A673 (cell line): ENCODE data around the gene CEP68. TPM values are rescaled to one million over a fixed set of nuclear protein-coding genes. Genes with fewer than 3 reads are reported as not detected.
"Not testable (repeated sequence)": the region's sequence is repeated elsewhere in the genome, so short reads cannot be mapped to it uniquely, and the experiment has no call there.

Experiments used
- BruUV-seq: library from RNA; stranded (reverse); fragments of 400-500 nt; replicated peaks from 2 replicates; lab custom pipeline; 2021; lab: Mats Ljungman, UMichigan
- CTCF ChIA-PET: fragments of 300-600 bp; sonication (Branson Sonifier 250); formaldehyde crosslinking; loops from one replicate; lab custom pipeline; 2022; ENCODE audit warnings: antibody characterized with exemption; lab: Charles Lee
- POLR2A ChIA-PET: fragments of 300-600 bp; sonication (Branson Sonifier 250); formaldehyde crosslinking; loops from one replicate; lab custom pipeline; 2022; ENCODE audit warnings: antibody characterized with exemption; ENCODE audit not compliant: low non-redundant PET; lab: Charles Lee
- DNase-seq: peaks from one replicate; pipeline ENCODE4 v3.0.0-alpha.2; 2015; ENCODE audit warnings: low spot score
- H3K27ac ChIP-seq: fragments of 200-600 bp; sonication (generic); 2 replicates; pipeline ENCODE4 v1.5.1; 2016; ENCODE audit warnings: mixed run types, low read depth, mild to moderate bottlenecking, mixed read lengths, antibody characterized with exemption, low read length; ENCODE audit not compliant: poor library complexity, severe bottlenecking
- H3K27me3 ChIP-seq: fragments of 200-600 bp; sonication (generic); replicated peaks from 2 replicates; pipeline ENCODE4 v1.6.1; 2017; ENCODE audit warnings: mixed run types, low read depth, mild to moderate bottlenecking, mixed read lengths, antibody characterized with exemption, low read length; ENCODE audit not compliant: insufficient read depth, poor library complexity
- H3K36me3 ChIP-seq: fragments of 200-600 bp; sonication (generic); 2 replicates; pipeline ENCODE4 v1.6.1; 2016; ENCODE audit warnings: mixed run types, mild to moderate bottlenecking, mixed read lengths, antibody characterized with exemption, low read length; ENCODE audit not compliant: insufficient read depth, poor library complexity, severe bottlenecking
- H3K4me1 ChIP-seq: fragments of 200-600 bp; sonication (generic); 2 replicates; pipeline ENCODE4 v1.6.1; 2017; ENCODE audit warnings: mixed run types, mild to moderate bottlenecking, mixed read lengths, antibody characterized with exemption, low read length; ENCODE audit not compliant: insufficient read depth, poor library complexity, severe bottlenecking
- H3K4me3 ChIP-seq: fragments of 200-600 bp; sonication (generic); 2 replicates; pipeline ENCODE4 v1.5.1; 2016; ENCODE audit warnings: low read depth, mixed run types, mild to moderate bottlenecking, mixed read lengths, low read length; ENCODE audit not compliant: poor library complexity, severe bottlenecking
- H3K9me3 ChIP-seq: fragments of 200-600 bp; sonication (generic); 2 replicates; pipeline ENCODE4 v1.6.1; 2016; ENCODE audit warnings: mixed run types, low read depth, mild to moderate bottlenecking, mixed read lengths, antibody characterized with exemption, low read length; ENCODE audit not compliant: poor library complexity, severe bottlenecking
- EZH2 ChIP-seq: fragments of 200-600 bp; sonication (generic); IDR thresholded peaks from 2 replicates; pipeline ENCODE4 v1.6.1; 2017; ENCODE audit warnings: borderline replicate concordance, low read depth, mild to moderate bottlenecking, mixed read lengths, antibody characterized with exemption, low read length; ENCODE audit not compliant: poor library complexity, severe bottlenecking
- intact Hi-C: fragments of 100-400 bp; cut with micrococcal nuclease; formaldehyde crosslinking; loops from one replicate; pipeline ENCODE4 v1.10.0; 2022; ENCODE audit not compliant: unreplicated experiment
- total RNA-seq: library from RNA; stranded (reverse); gene quantifications from 2 replicates; pipeline ENCODE4 v1.2.3, GENCODE V29; 2021
- TF ChIP-seq, protein P1 (sequence below): fragments of 300-800, 200-600 bp; sonication (generic); conservative IDR thresholded peaks from 2 replicates; pipeline ENCODE4 v1.5.1; 2017; ENCODE audit warnings: low read depth, mild to moderate bottlenecking, antibody characterized with exemption, low read length, moderate library complexity, mixed read lengths

CEP68 gene
- total RNA-seq, 1 experiment from 2014 or later, result 10.1 TPM

DNA sequence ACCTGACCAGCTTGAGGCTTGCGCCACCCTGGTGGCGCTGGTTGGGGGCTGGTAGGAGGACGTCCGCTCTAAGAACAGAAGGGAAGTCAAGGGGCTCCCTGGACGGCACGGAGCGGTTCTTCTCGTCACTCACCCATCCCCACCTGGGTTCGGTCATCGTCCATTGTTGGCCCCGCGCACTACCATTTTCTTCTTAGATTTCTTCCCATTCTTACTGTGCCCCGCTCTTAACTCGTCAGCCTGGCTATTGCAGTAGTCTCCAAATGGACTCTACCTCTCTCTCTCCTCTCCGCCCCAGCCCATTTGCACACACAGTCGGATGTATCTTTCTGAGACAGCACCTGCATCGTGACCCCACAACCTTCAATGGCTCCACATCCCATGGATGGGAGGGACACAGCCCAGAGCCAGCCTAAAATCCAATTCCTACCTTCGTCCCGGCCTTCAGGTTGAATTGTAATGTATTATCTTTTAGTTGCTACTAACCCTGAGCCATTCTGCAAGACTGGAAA, 74.5 kb downstream of the CEP68 start:
- H3K27ac ChIP-seq, result peak overlapping the region; percentile 98
- TF ChIP-seq EZH2, result no peak
- TF ChIP-seq, protein P1, sequence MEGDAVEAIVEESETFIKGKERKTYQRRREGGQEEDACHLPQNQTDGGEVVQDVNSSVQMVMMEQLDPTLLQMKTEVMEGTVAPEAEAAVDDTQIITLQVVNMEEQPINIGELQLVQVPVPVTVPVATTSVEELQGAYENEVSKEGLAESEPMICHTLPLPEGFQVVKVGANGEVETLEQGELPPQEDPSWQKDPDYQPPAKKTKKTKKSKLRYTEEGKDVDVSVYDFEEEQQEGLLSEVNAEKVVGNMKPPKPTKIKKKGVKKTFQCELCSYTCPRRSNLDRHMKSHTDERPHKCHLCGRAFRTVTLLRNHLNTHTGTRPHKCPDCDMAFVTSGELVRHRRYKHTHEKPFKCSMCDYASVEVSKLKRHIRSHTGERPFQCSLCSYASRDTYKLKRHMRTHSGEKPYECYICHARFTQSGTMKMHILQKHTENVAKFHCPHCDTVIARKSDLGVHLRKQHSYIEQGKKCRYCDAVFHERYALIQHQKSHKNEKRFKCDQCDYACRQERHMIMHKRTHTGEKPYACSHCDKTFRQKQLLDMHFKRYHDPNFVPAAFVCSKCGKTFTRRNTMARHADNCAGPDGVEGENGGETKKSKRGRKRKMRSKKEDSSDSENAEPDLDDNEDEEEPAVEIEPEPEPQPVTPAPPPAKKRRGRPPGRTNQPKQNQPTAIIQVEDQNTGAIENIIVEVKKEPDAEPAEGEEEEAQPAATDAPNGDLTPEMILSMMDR, result no peak
- no peak for DNase-seq
- no peaks in the 10 kb centered on the region for H3K36me3 ChIP-seq
- H3K27me3 ChIP-seq, result no peaks in the 10 kb centered on the region
- ChIA-PET POLR2A (interaction anchor here (0.5 to 1.2 kb wide), 4 partner anchors 10 to 496 kb away, joined by 4 to 21 read pairs (median 6); no protein-coding TSS in a partner anchor), CTCF (interaction anchor here (0.6 to 1.2 kb wide), 7 partner anchors 12 to 572 kb away, joined by 3 to 14 read pairs (median 5); partner anchors contain the start of gene ACTR2)
- intact Hi-C loops, result no loop called here
- no TSS peak for BruUV-seq
- H3K4me1 ChIP-seq, result peaks cover 22% of the 10 kb centered on the region
- H3K9me3 ChIP-seq, result no peaks in the 10 kb centered on the region
- peak overlapping the region; percentile 100 for H3K4me3 ChIP-seq

DNA sequence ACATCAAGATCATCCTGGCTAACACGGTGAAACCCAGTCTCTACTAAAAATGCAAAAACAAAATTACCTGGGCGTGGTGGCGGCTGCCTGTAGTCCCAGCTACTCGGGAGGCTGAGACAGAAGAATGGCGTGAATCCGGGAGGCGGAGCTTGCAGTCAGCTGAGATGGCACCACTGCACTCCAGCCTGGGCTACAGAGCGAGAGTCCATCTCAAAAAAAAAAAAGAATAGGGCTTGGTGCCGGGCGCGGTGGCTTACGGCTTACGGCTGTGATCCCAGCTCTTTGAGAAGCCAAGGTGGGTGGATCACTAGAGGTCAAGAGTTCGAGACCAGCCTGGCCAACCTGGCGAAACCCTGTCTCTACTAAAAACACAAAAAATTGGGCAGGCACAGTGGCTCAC, 76.7 kb downstream of the CEP68 start:
- POLR2A ChIA-PET, H3K4me3 ChIP-seq, CTCF ChIA-PET, BruUV-seq, H3K9me3 ChIP-seq, DNase-seq, intact Hi-C loops, H3K27ac ChIP-seq, H3K27me3 ChIP-seq, H3K36me3 ChIP-seq: not testable (repeated sequence)
- H3K4me1 ChIP-seq, result peaks cover 13% of the 10 kb centered on the region

DNA sequence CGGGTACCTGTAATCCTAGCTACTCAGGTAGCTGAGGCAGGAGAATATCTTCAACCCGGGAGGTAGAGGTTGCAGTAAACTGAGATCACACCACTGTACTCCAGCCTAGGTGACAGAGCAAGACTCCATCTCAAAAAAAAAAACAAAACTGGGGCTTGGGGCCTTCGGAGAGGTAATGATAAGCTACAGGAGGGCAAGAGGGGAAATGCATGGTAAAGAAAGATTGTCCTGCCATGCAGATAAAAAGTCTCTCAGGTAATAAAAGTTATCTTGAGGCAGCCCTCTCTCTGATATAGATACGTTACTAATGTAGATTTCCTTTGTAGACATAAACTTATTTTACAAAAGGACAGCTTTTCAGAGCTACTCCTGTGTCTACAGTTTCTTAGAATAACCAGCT, 77.4 kb downstream of the CEP68 start:
- Histone ChIP-seq H3K9me3 (no peaks in the 10 kb centered on the region), H3K27me3 (no peaks in the 10 kb centered on the region), H3K36me3 (no peaks in the 10 kb centered on the region), H3K4me3 (no peak overlapping the region), H3K4me1 (peaks cover 6% of the 10 kb centered on the region), H3K27ac (no peak overlapping the region)
- DNase-seq, result no peak
- CTCF ChIA-PET, result no interaction called here
- POLR2A ChIA-PET, result no interaction called here
- BruUV-seq, result no TSS peak
- intact Hi-C loops, result no loop called here
- TF ChIP-seq, protein P1, result no peak
- TF ChIP-seq EZH2, result no peak

DNA sequence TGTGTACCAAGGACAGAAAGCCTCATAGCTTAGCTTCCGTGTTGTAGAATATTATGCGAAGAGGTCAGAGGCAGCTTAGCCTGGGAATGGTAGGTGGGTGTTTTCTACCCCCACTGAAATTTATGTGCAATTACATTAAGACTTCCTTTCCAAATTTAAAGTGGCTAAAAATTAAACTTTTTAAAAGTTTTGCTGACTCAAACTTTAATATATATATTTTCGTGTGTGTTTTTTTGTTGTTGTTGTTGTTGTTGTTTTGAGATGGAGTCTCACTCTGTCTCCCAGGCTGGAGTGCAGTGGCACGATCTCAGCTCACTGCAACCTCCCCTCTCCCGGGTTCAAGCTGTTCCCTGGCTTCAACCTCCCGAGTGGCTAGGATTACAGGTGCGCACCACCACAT, 77.9 kb downstream of the CEP68 start:
- no TSS peak for BruUV-seq
- intact Hi-C loops, result no loop called here
- POLR2A ChIA-PET, result no interaction called here
- H3K9me3 ChIP-seq, result no peaks in the 10 kb centered on the region
- no peak overlapping the region for H3K27ac ChIP-seq
- no peaks in the 10 kb centered on the region for H3K27me3 ChIP-seq
- TF ChIP-seq, protein P1, result no peak
- TF ChIP-seq EZH2, result no peak
- CTCF ChIA-PET, result no interaction called here
- H3K4me3 ChIP-seq, result no peak overlapping the region
- no peaks in the 10 kb centered on the region for H3K36me3 ChIP-seq
- peaks cover 5% of the 10 kb centered on the region for H3K4me1 ChIP-seq
- DNase-seq, result no peak
